Large intestine (tissue), 3 donors: ENCODE results near the gene CTTNBP2. TPM values are rescaled to one million over a fixed set of nuclear protein-coding genes. Genes with fewer than 3 reads are reported as not detected.

Source experiments
- DNase-seq, 2 donors: peaks; one replicate each; pipeline versions ENCODE4 v3.0.0 to v3.0.0-alpha.2; 2013
- H3K27ac ChIP-seq: one replicate; pipeline ENCODE4 v1.5.1; 2013; ENCODE audit warnings: low read length
- H3K27me3 ChIP-seq: 2 replicates; pipeline ENCODE4 v1.6.1; 2013; ENCODE audit warnings: low read length; ENCODE audit not compliant: control insufficient read depth, insufficient read depth
- H3K36me3 ChIP-seq: 2 replicates; pipeline ENCODE4 v1.6.1; 2013; ENCODE audit warnings: low read length; ENCODE audit not compliant: control insufficient read depth, insufficient read depth
- H3K4me1 ChIP-seq: one replicate; pipeline ENCODE4 v1.6.1; 2013; ENCODE audit warnings: low read length; ENCODE audit not compliant: control insufficient read depth, insufficient read depth
- H3K4me3 ChIP-seq: one replicate; pipeline ENCODE4 v1.5.1; 2013; ENCODE audit warnings: low read length
- H3K9me3 ChIP-seq: one replicate; pipeline ENCODE4 v1.6.1; 2013; ENCODE audit warnings: mild to moderate bottlenecking, low read depth, low read length, moderate library complexity; ENCODE audit not compliant: control insufficient read depth
- WGBS: methylation state at CpG from one replicate; pipeline ENCODE4 v1.1.5; 2013; ENCODE audit warnings: low lambda C conversion rate; ENCODE audit not compliant: insufficient coverage; 5-methylcytosine and 5-hydroxymethylcytosine counted together
- polyA plus RNA-seq: library from polyadenylated mRNA; unstranded; fragments of 120-200 nt; gene quantifications from one replicate; pipeline ENCODE4 v1.2.1, GENCODE V29; 2013

The CTTNBP2 gene
- polyA plus RNA-seq, 1 donor = 4.6 TPM

GRCh38 chr7:117894037-117894436 is 20.8 kb upstream of the CTTNBP2 start:
- Histone ChIP-seq H3K9me3 (no peaks in the 10 kb centered on the region), H3K4me1 (no peaks in the 10 kb centered on the region), H3K27me3 (no peaks in the 10 kb centered on the region), H3K36me3 (no peaks in the 10 kb centered on the region), H3K27ac (no peak overlapping the region), H3K4me3 (no peak overlapping the region)
- WGBS = 100% methylated on average over 1 of the region's 1 CpG
- DNase-seq = no peak

DNA sequence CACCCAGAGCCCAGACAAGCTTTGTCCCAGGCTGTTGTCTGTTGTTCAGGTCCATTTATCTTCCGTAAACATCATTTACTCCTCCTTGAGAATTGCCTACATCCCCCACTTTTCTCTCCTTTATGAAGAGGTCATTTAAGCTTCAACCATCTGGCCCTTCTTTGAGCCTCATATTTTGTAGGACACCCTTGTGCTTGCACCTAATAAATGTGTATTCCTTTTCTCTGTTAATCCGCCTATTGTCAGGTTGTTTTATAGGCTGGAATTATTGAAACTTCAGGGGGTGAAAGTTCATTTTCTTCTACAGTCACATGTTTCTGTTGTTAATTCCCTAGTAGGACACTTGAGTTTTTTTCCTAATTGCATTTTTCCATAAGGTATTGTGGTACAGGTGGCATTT is 19.6 kb upstream of the CTTNBP2 start:
- Histone ChIP-seq H3K4me3 (no peak overlapping the region), H3K27me3 (no peaks in the 10 kb centered on the region), H3K9me3 (no peaks in the 10 kb centered on the region), H3K4me1 (no peaks in the 10 kb centered on the region), H3K36me3 (no peaks in the 10 kb centered on the region), H3K27ac (no peak overlapping the region)
- no peak for DNase-seq
- 67% methylated on average over 1 of the region's 2 CpGs for WGBS

GRCh38 chr7:117889611-117890010 is 16.4 kb upstream of the CTTNBP2 start:
- Histone ChIP-seq H3K4me3 (no peak overlapping the region), H3K27me3 (no peaks in the 10 kb centered on the region), H3K9me3 (no peaks in the 10 kb centered on the region), H3K27ac (no peak overlapping the region), H3K4me1 (no peaks in the 10 kb centered on the region), H3K36me3 (no peaks in the 10 kb centered on the region)
- DNase-seq = no peak

DNA sequence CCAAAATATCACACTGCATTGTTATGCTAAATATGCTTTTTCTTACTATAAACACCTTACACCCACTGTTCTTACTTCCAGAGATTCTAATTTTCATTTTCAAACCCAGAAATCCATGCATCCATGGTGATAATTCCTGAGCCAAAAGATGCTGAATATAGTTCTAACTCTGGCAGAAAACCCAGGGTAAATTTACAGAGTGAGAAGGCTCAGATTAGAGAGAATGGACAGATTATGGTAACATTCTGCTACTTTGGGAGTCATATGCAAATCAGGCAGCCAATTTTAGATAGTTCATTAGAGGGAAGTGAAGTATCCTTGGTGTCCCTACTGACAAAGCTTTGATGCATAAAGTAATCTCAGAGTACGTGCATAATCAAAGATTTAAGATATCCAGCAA is 15.4 kb upstream of the CTTNBP2 start:
- H3K36me3 ChIP-seq = no peaks in the 10 kb centered on the region
- no peak overlapping the region for H3K27ac ChIP-seq
- no peak overlapping the region for H3K4me3 ChIP-seq
- H3K27me3 ChIP-seq = no peaks in the 10 kb centered on the region
- DNase-seq = no peak
- H3K9me3 ChIP-seq = no peaks in the 10 kb centered on the region
- 100% methylated on average over 1 of the region's 1 CpG for WGBS
- no peaks in the 10 kb centered on the region for H3K4me1 ChIP-seq

DNA sequence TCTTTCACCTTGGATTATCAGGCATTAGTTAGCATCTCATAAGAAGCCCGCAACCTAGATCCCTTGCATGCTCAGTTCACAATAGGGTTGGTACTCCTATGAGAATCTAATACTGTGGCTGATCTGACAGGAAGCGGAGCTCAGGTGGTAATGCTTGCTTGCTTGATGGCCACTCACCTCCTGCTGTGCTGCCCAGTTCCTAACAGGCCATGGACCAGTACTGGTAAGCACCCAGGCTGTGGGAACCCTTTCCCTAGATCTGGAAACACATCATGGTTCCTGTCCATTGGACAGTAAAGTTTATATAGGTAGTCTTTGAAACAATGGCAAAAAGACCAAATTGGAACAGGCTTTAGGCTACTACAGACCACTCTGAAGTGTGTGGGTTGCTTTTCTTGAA is 9.4 kb upstream of the CTTNBP2 start:
- Histone ChIP-seq H3K36me3 (no peaks in the 10 kb centered on the region), H3K4me3 (no peak overlapping the region), H3K27ac (no peak overlapping the region), H3K27me3 (no peaks in the 10 kb centered on the region), H3K9me3 (no peaks in the 10 kb centered on the region), H3K4me1 (no peaks in the 10 kb centered on the region)
- no CpG with 5 or more reads among the region's 2 CpGs for WGBS
- DNase-seq = no peak

DNA sequence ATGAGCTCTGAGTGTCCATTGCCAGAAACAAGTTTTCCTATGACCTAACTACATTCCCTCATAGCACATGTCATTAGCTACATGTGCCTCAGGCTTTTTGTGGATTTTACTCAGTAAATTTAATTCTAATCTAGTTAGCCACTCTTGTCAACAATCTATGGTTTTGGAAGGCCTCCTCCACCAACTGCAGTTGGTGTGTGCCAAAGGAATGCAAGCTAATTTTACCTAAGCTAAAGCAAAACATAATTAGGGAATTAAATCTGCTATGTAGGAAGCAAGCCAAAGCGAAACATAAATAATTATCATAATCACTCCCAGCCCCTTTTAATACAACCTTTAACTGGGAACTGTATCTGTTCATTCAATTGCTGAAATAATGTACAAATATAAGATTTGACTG is 3.5 kb upstream of the CTTNBP2 start:
- no peaks in the 10 kb centered on the region for H3K36me3 ChIP-seq
- H3K4me1 ChIP-seq = peaks cover 2% of the 10 kb centered on the region
- DNase-seq = no peak
- no peaks in the 10 kb centered on the region for H3K9me3 ChIP-seq
- H3K27ac ChIP-seq = no peak overlapping the region
- WGBS = 100% methylated on average over 1 of the region's 1 CpG
- peaks cover 19% of the 10 kb centered on the region for H3K27me3 ChIP-seq
- H3K4me3 ChIP-seq = no peak overlapping the region

GRCh38 chr7:117875566-117875965 is 2.3 kb upstream of the CTTNBP2 start:
- Histone ChIP-seq H3K9me3 (no peaks in the 10 kb centered on the region), H3K27me3 (peaks cover 19% of the 10 kb centered on the region), H3K27ac (no peak overlapping the region), H3K36me3 (no peaks in the 10 kb centered on the region), H3K4me1 (peaks cover 2% of the 10 kb centered on the region), H3K4me3 (no peak overlapping the region)
- DNase-seq = no peak

- no peaks in the 10 kb centered on the region for H3K36me3 ChIP-seq
- H3K9me3 ChIP-seq = no peaks in the 10 kb centered on the region
- WGBS = 86% methylated on average over 4 of the region's 7 CpGs
- no peak overlapping the region for H3K4me3 ChIP-seq
- no peak for DNase-seq
- H3K27me3 ChIP-seq = peaks cover 19% of the 10 kb centered on the region
- peaks cover 2% of the 10 kb centered on the region for H3K4me1 ChIP-seq
- H3K27ac ChIP-seq = no peak overlapping the region
These were observed 1.0 kb upstream of the CTTNBP2 start for GRCh38 chr7:117874191-117874700.

DNA sequence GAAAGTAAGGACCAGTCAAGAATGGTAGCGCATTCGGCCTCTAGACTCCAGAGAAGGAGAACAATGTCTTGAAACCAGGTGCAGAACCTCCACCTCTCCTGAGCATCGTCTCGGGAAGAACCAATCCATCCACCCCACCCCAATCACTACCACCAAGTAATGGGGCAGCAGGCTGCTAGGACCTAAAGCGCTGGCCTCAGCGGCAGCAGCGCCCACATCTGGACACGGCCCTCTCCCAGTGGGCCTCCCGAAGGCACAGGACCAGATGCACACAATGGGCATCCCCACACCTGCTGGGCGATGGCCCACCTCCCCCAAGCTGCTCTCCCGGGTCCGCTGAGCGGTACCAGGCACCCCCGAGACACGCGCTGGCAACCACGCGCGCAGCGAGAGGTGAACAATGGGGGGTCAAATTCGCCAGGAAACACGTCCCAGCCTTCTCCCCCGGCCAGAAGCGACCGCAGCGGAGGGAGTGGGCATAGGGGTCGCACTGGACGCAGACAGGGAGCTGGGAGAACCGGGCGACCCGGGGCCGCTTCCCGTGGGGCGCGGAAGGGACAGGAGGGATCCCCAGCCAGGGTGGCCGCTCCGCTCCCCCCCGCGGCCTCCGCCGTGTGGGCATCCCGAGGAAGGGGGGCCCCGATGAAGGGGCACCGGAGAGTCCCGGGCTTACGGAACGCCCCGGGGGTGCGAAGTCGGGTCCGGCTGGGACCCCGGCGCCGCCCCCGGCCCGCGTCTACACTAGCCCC is 506 bp downstream of the CTTNBP2 start:
- no CpG with 5 or more reads among the region's 57 CpGs for WGBS
- Histone ChIP-seq H3K27ac (peak overlapping the region; percentile 8), H3K36me3 (no peaks in the 10 kb centered on the region), H3K4me3 (peak overlapping the region; percentile 61), H3K27me3 (peaks cover 19% of the 10 kb centered on the region), H3K9me3 (no peaks in the 10 kb centered on the region), H3K4me1 (peaks cover 2% of the 10 kb centered on the region)
- DNase-seq = peak in 1 of 2 donors; percentile 50

- 0% methylated on average over 1 of the region's 18 CpGs for WGBS
- DNase-seq = peak in 1 of 2 donors; percentile 41
- peaks cover 2% of the 10 kb centered on the region for H3K4me1 ChIP-seq
- H3K9me3 ChIP-seq = no peaks in the 10 kb centered on the region
- H3K27me3 ChIP-seq = peaks cover 19% of the 10 kb centered on the region
- H3K36me3 ChIP-seq = no peaks in the 10 kb centered on the region
- H3K4me3 ChIP-seq = peak overlapping the region; percentile 61
- no peak overlapping the region for H3K27ac ChIP-seq
These were observed 1.3 kb downstream of the CTTNBP2 start for GRCh38 chr7:117871778-117872538.
